WI38 (cell line): ENCODE data around the gene CNRIP1.
"Not testable (repeated sequence)": the region's sequence is repeated elsewhere in the genome, so short reads cannot be mapped to it uniquely, and the experiment has no call there.

ENCODE experiments used
- H3K4me3 ChIP-seq: 2 replicates; pipeline ENCODE4 v1.5.1; 2011; ENCODE audit warnings: low read depth, mild to moderate bottlenecking, control low read depth, low read length
- CTCF ChIP-seq: IDR thresholded peaks from 2 replicates; pipeline ENCODE4 v1.5.1; 2012; ENCODE audit warnings: low read depth, mild to moderate bottlenecking, control low read depth, low read length

The CNRIP1 gene

DNA sequence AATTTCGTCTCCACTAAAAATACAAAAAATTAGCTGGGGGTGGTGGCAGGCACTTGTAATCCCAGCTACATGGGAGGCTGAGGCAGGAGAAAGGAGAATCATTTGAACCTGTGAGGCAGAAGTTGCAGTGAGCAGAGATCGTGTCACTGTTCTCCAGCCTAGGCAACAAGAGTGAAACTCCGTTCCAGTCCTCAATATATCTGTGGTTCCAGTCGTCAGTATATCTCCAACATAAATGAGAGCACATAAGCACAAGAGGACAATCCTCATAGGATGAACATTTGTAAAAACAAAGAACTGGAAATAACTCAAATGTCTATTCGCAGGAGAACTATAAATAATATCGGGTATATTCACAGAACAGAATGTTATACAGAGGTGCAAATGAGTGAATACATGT is 32.2 kb upstream of the CNRIP1 start:
- no peak overlapping the region for H3K4me3 ChIP-seq
- no peak for TF ChIP-seq CTCF

GRCh38 chr2:68349091-68349490 is 29.3 kb upstream of the CNRIP1 start:
- not testable (repeated sequence) for H3K4me3 ChIP-seq

DNA sequence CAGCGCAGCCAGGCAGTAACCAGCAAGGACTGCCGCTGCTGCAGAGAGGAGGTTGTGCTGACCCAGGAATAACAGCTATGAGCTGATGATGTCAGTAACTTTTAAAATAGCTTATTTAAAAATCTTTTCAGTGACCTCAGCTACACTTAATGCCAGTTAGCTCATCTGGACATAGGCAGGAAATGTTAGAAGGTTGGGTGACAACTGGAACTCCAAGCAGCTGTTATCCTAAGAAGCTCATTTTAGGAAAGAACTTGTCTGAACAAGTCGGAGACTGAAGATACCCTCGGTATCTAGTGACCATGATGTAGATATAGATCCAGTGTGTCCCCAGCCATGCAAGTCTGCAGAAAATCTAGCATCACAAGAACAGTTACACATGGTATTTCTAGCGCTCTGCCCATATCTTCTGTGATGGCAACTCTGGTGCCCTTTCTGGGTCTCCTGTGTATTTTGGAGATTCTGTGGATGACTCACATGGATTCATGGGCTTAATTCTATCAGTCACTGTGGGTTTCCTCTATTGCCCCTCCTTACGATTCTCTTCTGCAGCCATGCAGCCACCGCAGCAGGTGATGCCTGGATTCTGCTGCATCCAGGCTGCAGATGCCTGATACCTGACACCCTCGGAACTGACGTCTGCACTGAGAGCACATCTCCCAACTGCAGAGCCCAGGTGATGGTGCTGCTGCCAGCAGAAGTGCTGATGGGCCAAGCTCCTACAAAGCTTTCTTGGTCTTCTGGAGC is 25.6 kb upstream of the CNRIP1 start:
- no peak for TF ChIP-seq CTCF
- no peak overlapping the region for H3K4me3 ChIP-seq

DNA sequence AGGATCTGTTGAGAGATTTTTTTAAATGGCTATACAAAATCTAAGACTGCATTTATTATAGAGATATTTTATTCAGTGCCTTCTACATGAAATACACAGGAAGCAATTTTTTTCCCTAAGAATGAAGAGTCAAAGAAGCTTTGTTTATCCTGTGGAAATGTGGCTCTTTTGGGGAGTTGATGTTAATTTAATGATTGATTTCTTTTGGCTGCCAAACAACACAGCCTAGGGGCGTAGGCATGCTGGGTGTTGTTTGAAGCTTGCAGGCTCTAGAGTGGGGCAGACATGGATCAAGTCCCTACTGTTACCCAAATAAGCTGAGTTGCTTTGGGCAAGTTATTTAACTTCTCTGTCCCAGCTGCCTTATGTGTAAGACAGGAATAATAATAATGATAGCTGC is 24.3 kb upstream of the CNRIP1 start:
- no peak for TF ChIP-seq CTCF
- H3K4me3 ChIP-seq, result no peak overlapping the region

- no peak for TF ChIP-seq CTCF
Observed at GRCh38 chr2:68342470-68342869, 22.7 kb upstream of the CNRIP1 start.

DNA sequence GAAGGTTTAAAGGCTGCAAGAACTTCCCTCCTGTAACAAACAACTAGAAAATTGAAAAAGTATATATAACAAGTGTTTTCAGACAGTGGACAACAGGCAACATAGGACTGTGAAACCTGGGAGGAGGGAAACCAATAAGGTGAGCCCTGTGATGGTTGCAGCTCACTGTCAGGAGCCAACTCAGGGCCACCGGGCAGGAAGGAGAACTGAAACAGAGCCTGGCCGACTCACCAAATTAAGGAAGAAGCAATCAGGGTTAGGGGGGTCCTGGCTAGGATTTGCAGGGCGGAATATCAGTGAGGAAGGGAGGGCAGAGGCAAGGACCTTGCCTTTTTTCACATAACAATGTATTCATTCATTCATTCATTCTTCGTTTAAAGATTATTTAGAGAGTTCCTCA is 21.8 kb upstream of the CNRIP1 start:
- no peak overlapping the region for H3K4me3 ChIP-seq
- TF ChIP-seq CTCF, result no peak

More at GRCh38 chr2:68342470-68342869, 22.7 kb upstream of the CNRIP1 start:
- H3K4me3 ChIP-seq, result no peak overlapping the region

- no peak for TF ChIP-seq CTCF
- H3K4me3 ChIP-seq, result no peak overlapping the region
Observed at GRCh38 chr2:68341062-68341329, 21.2 kb upstream of the CNRIP1 start.
